HFFc6 (cell line): ENCODE results near the gene MGAT4D. TPM values are rescaled to one million over a fixed set of nuclear protein-coding genes. Genes with fewer than 3 reads are reported as not detected.
"Not testable (repeated sequence)": the region's sequence is repeated elsewhere in the genome, so short reads cannot be mapped to it uniquely, and the experiment has no call there.

Experiments
- DNase-seq: peaks from one replicate; pipeline ENCODE4 v3.0.0-alpha.2; 2018
- H3K27ac Mint-ChIP-seq: 2 replicates; pipeline ENCODE4 v1.8.0; 2020; ENCODE audit warnings: mild to moderate bottlenecking, mixed read lengths
- H3K27me3 Mint-ChIP-seq: 2 replicates; pipeline ENCODE4 v1.8.0; 2021; ENCODE audit warnings: mild to moderate bottlenecking, moderate library complexity, mixed read lengths; ENCODE audit not compliant: insufficient read depth
- H3K36me3 Mint-ChIP-seq: 2 replicates; pipeline ENCODE4 v1.8.0; 2021; ENCODE audit warnings: low read depth, mixed read lengths
- H3K4me1 Mint-ChIP-seq: 2 replicates; pipeline ENCODE4 v1.8.0; 2020; ENCODE audit warnings: low read depth, mixed read lengths
- H3K4me3 Mint-ChIP-seq: 2 replicates; pipeline ENCODE4 v1.8.0; 2020; ENCODE audit warnings: mild to moderate bottlenecking, moderate library complexity, mixed read lengths
- H3K9me3 Mint-ChIP-seq: 2 replicates; pipeline ENCODE4 v1.8.0; 2020; ENCODE audit warnings: mild to moderate bottlenecking, mixed read lengths
- CTCF ChIP-seq: fragments of 200-600 bp; sonication (generic); IDR thresholded peaks from 2 replicates; pipeline ENCODE4 v1.5.0; 2021; ENCODE audit warnings: antibody characterized with exemption, mild to moderate bottlenecking
- total RNA-seq, 6 experiments: library from RNA; stranded (reverse); fragmentation: NEBNext Ultra II Directional; extraction: Animal tissue kit (Norgen Biotek cat#: 25700); gene quantifications; 2 replicates in 1 of 6; 3 replicates in 5 of 6; pipeline ENCODE4 v1.2.3, GENCODE V29; 2021

MGAT4D gene
- total RNA-seq, 6 experiments from 2014 or later, result not detected

GRCh38 chr4:140515423-140515822 lies 17.3 kb upstream of the MGAT4D start:
- TF ChIP-seq CTCF, result no peak
- Mint-ChIP-seq H3K27me3 (peaks cover 15% of the 10 kb centered on the region), H3K4me1 (no peaks in the 10 kb centered on the region), H3K4me3 (no peak overlapping the region), H3K36me3 (no peaks in the 10 kb centered on the region), H3K9me3 (no peaks in the 10 kb centered on the region), H3K27ac (no peak overlapping the region)
- DNase-seq, result no peak

- H3K27me3 Mint-ChIP-seq, result peaks cover 29% of the 10 kb centered on the region
- not testable (repeated sequence) for H3K9me3 Mint-ChIP-seq, H3K4me3 Mint-ChIP-seq, H3K27ac Mint-ChIP-seq, H3K4me1 Mint-ChIP-seq, DNase-seq, H3K36me3 Mint-ChIP-seq
Observed at GRCh38 chr4:140513765-140514164, 15.7 kb upstream of the MGAT4D start.

- no peak for DNase-seq
- no peak overlapping the region for H3K27ac Mint-ChIP-seq
- H3K36me3 Mint-ChIP-seq, result no peaks in the 10 kb centered on the region
- no peaks in the 10 kb centered on the region for H3K4me1 Mint-ChIP-seq
- no peak overlapping the region for H3K4me3 Mint-ChIP-seq
- TF ChIP-seq CTCF, result no peak
- H3K27me3 Mint-ChIP-seq, result peaks cover 27% of the 10 kb centered on the region
- H3K9me3 Mint-ChIP-seq, result no peaks in the 10 kb centered on the region
Observed at GRCh38 chr4:140504261-140504660, 6.2 kb upstream of the MGAT4D start.

GRCh38 chr4:140499391-140499790 lies 1.3 kb upstream of the MGAT4D start:
- no peaks in the 10 kb centered on the region for H3K4me1 Mint-ChIP-seq
- no peaks in the 10 kb centered on the region for H3K36me3 Mint-ChIP-seq
- no peak overlapping the region for H3K4me3 Mint-ChIP-seq
- DNase-seq, result no peak
- TF ChIP-seq CTCF, result no peak
- H3K27ac Mint-ChIP-seq, result no peak overlapping the region
- H3K9me3 Mint-ChIP-seq, result no peaks in the 10 kb centered on the region
- H3K27me3 Mint-ChIP-seq, result peaks cover 33% of the 10 kb centered on the region

- Mint-ChIP-seq H3K27ac (no peak overlapping the region), H3K27me3 (peaks cover 30% of the 10 kb centered on the region), H3K36me3 (no peaks in the 10 kb centered on the region), H3K4me1 (no peaks in the 10 kb centered on the region), H3K4me3 (no peak overlapping the region), H3K9me3 (no peaks in the 10 kb centered on the region)
- no peak for TF ChIP-seq CTCF
- DNase-seq, result no peak
Observed at GRCh38 chr4:140497405-140497746, 717 bp downstream of the MGAT4D start.

GRCh38 chr4:140485939-140486338 lies 12.2 kb downstream of the MGAT4D start:
- Mint-ChIP-seq H3K36me3 (no peaks in the 10 kb centered on the region), H3K27ac (no peak overlapping the region), H3K4me3 (no peak overlapping the region), H3K9me3 (peaks cover 9% of the 10 kb centered on the region), H3K4me1 (no peaks in the 10 kb centered on the region), H3K27me3 (peaks cover 9% of the 10 kb centered on the region; the same call in 1 of the 2 replicates)
- TF ChIP-seq CTCF, result no peak
- DNase-seq, result no peak
